Small intestine (tissue), 7 donors: ENCODE results near the gene NMNAT1. TPM values are rescaled to one million over a fixed set of nuclear protein-coding genes. Genes with fewer than 3 reads are reported as not detected.

Experiments
- DNase-seq, 2 donors: peaks; one replicate each; pipeline versions ENCODE4 v3.0.0 to v3.0.0-alpha.2; 2013
- FAIRE-seq: peaks from 2 replicates; lab custom pipeline; 2012; peaks lifted over from hg19 to GRCh38; lab: Jason Lieb, UNC
- H3K27ac ChIP-seq, 3 donors: one replicate each; pipeline ENCODE4 v1.5.1; 2013; ENCODE audit warnings: low read length in 2 of 3, mild to moderate bottlenecking in 2 of 3, control low read depth in 1 of 3, inconsistent platforms in 1 of 3, low read depth in 1 of 3, moderate library complexity in 1 of 3
- H3K27me3 ChIP-seq, 3 donors: one replicate each; pipeline ENCODE4 v1.6.1; 2013; ENCODE audit warnings: low read length in 3 of 3, inconsistent platforms in 1 of 3; ENCODE audit not compliant: control insufficient read depth in 3 of 3, insufficient read depth in 3 of 3
- H3K36me3 ChIP-seq, 3 donors: one replicate each; pipeline ENCODE4 v1.6.1; 2013; ENCODE audit warnings: low read length in 3 of 3, inconsistent platforms in 1 of 3, low read depth in 1 of 3, mild to moderate bottlenecking in 1 of 3, moderate library complexity in 1 of 3; ENCODE audit not compliant: control insufficient read depth in 3 of 3, insufficient read depth in 2 of 3
- H3K4me1 ChIP-seq, 3 donors: one replicate each; pipeline ENCODE4 v1.6.1; 2013; ENCODE audit warnings: low read length in 2 of 3, inconsistent platforms in 1 of 3, low read depth in 1 of 3, mild to moderate bottlenecking in 1 of 3, moderate library complexity in 1 of 3; ENCODE audit not compliant: control insufficient read depth in 3 of 3, insufficient read depth in 2 of 3
- H3K4me3 ChIP-seq, 3 donors: one replicate each; pipeline ENCODE4 v1.5.1; 2013; ENCODE audit warnings: low read length in 3 of 3, control low read depth in 1 of 3, inconsistent platforms in 1 of 3, low read depth in 1 of 3, mild to moderate bottlenecking in 1 of 3, moderate library complexity in 1 of 3
- H3K9me3 ChIP-seq, 2 donors: one replicate each; pipeline ENCODE4 v1.6.1; 2013; ENCODE audit warnings: low read depth in 1 of 2, low read length in 1 of 2; ENCODE audit not compliant: control insufficient read depth in 2 of 2, insufficient read depth in 1 of 2
- WGBS, 3 donors: extraction: QIAGEN DNeasy Blood & Tissue Kit; methylation state at CpG; one replicate each; pipeline ENCODE4 v1.1.7; 2013; 5-methylcytosine and 5-hydroxymethylcytosine counted together
- polyA plus RNA-seq, 4 donors: library from polyadenylated mRNA; stranded (reverse) in 3 of 4; unstranded in 1 of 4; fragments of 200-250 nt in 3 of 4; fragments of 120-200 nt in 1 of 4; gene quantifications; one replicate each; pipeline versions ENCODE4 v1.2.1 to v1.2.3, GENCODE V29; 2013
- donor health status: healthy with polysubstance abuse.
- donor health status: control.
- donor health status: control.
- donor health status: Bipolar disorder and iron deficiency.
- donor health status: healthy.

Gene NMNAT1
- polyA plus RNA-seq, 4 donors = 6.5 to 17.5 (median 12.4) TPM

DNA sequence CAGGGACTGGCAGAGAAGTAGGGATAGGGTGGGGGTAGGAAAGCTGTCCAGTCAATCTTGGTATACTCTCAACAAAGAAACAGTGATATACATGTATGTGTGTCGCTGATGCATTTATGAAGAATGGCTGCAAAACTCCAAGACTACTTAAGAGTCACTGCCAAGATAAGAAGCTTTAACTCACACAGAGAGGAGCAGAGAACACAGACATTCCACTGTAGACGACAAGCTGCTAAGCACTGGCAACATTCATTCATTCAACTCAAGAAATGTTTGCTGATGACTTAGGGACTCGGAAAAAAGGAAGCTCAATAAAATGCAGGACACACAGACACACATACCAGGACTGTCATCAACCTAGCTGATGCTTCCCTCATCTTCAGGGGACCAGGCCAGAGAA, 38.7 kb upstream of the NMNAT1 start:
- Histone ChIP-seq H3K36me3 (peaks cover 0 to 9% (median 0%) of the 10 kb centered on the region in 3 donors), H3K27me3 (no peaks in the 10 kb centered on the region), H3K9me3 (no peaks in the 10 kb centered on the region), H3K4me1 (peaks cover 9 to 28% (median 11%) of the 10 kb centered on the region in 3 donors), H3K27ac (no peak overlapping the region), H3K4me3 (no peak overlapping the region)
- FAIRE-seq (no peak), DNase-seq (no peak)
- WGBS, 3 donors = 62 to 86% (median 77%) methylated on average over 3 of the region's 3 CpGs

DNA sequence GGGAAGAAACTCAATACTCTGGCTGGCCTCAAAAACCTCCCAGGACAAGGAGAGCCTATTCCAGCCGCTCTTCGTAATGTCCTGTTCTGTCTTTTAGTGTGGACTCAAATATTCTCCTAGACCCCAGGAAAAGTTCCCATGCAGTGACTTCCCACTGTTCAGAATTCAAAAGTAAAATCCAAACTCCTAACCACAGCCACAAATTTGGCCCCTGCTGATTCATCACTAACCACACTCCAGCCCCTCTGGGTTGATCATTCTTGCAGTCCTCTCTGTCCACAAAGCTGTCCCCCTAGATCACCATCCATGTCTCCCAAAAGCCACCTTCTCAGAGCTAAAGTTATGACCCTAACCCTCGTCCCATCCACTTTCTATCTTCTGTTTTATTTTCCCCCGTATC, 38.3 kb upstream of the NMNAT1 start:
- Histone ChIP-seq H3K27ac (no peak overlapping the region), H3K9me3 (no peaks in the 10 kb centered on the region), H3K4me3 (no peak overlapping the region), H3K27me3 (no peaks in the 10 kb centered on the region), H3K36me3 (peaks cover 0 to 9% (median 0%) of the 10 kb centered on the region in 3 donors), H3K4me1 (peaks cover 9 to 28% (median 11%) of the 10 kb centered on the region in 3 donors)
- DNase-seq (no peak), FAIRE-seq (no peak)
- WGBS, 3 donors = 71 to 92% (median 86%) methylated on average over 4 of the region's 4 CpGs

DNA sequence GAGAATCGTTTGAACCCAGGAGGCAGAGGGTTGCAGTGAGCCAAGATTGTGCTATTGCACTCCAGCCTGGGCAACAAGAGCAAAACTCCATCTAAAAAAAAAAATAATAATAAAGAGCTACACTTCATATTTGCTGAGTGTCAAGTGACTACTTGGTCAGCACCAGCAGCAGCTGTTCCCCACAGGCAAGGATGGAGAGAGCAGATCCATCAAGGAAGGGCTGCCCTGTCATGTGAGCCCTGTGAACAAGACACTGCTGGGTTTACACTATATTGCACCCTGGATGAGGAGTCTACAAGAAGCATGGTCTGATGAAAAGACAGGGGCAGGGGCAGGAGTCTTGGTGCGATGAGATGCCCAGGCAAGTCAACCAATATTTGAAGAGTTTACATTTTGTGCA, 36.8 kb upstream of the NMNAT1 start:
- 83 to 93% (median 85%) methylated on average over 2 of the region's 2 CpGs for WGBS, 3 donors
- no peak for DNase-seq
- H3K27ac ChIP-seq = no peak overlapping the region
- no peaks in the 10 kb centered on the region for H3K27me3 ChIP-seq
- H3K36me3 ChIP-seq = peaks cover 0 to 5% (median 0%) of the 10 kb centered on the region in 3 donors
- H3K9me3 ChIP-seq = no peaks in the 10 kb centered on the region
- no peak overlapping the region for H3K4me3 ChIP-seq
- peaks cover 7 to 20% (median 8%) of the 10 kb centered on the region in 3 donors for H3K4me1 ChIP-seq
- no peak for FAIRE-seq

DNA sequence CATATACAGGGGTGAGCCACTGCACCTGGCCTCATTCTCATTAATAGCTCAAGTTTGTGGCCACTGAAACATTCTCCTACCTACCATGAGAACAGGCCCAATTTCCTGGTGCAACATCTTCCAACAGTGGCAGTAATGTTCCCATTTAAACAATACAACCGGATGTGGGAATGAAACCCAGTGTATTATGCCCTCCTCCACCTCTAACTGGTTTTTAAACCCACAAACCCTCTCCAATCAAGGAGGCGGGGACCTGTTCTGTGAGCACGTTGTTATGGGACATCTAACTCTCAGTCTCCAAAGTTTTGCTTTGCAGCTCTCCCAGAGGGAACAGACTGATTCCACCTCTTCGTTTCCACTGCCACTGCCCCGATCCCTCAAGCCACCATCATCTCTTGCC, 35.8 kb upstream of the NMNAT1 start:
- FAIRE-seq = no peak
- Histone ChIP-seq H3K36me3 (peaks cover 0 to 2% (median 0%) of the 10 kb centered on the region in 3 donors), H3K4me1 (peaks cover 3 to 19% (median 9%) of the 10 kb centered on the region in 3 donors), H3K4me3 (no peak overlapping the region), H3K27ac (no peak overlapping the region), H3K9me3 (no peaks in the 10 kb centered on the region), H3K27me3 (no peaks in the 10 kb centered on the region)
- WGBS, 3 donors = 68 to 79% (median 78%) methylated on average over 5 of the region's 5 CpGs
- DNase-seq = no peak

DNA sequence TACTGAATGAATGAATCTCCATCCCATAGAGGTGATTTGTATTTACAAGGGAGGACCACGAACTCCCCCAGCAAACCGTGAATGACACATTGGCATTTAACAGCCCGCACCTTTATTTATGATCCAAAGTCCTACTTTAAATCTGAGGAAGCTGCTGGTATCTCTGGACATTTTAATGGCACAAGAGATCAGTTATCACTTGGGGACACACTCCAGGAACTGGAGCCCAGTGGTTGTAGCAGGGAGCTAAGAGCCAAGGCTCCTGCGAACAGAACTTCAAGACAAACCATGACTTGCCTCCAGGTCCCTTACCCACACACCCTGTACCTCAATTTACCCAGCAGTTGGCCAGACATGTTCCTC, 34.4 kb upstream of the NMNAT1 start:
- Histone ChIP-seq H3K4me1 (peaks cover 3 to 23% (median 9%) of the 10 kb centered on the region in 3 donors), H3K27me3 (no peaks in the 10 kb centered on the region), H3K9me3 (no peaks in the 10 kb centered on the region), H3K36me3 (peaks cover 0 to 2% (median 0%) of the 10 kb centered on the region in 3 donors), H3K4me3 (peak overlapping the region in 2 of 3 donors; percentile 79 to 87), H3K27ac (peak overlapping the region; percentile 54 to 82 (median 73))
- DNase-seq (peak; percentile 46 to 81), FAIRE-seq (no peak)
- 12 to 57% (median 36%) methylated on average over 4 of the region's 4 CpGs for WGBS, 3 donors

DNA sequence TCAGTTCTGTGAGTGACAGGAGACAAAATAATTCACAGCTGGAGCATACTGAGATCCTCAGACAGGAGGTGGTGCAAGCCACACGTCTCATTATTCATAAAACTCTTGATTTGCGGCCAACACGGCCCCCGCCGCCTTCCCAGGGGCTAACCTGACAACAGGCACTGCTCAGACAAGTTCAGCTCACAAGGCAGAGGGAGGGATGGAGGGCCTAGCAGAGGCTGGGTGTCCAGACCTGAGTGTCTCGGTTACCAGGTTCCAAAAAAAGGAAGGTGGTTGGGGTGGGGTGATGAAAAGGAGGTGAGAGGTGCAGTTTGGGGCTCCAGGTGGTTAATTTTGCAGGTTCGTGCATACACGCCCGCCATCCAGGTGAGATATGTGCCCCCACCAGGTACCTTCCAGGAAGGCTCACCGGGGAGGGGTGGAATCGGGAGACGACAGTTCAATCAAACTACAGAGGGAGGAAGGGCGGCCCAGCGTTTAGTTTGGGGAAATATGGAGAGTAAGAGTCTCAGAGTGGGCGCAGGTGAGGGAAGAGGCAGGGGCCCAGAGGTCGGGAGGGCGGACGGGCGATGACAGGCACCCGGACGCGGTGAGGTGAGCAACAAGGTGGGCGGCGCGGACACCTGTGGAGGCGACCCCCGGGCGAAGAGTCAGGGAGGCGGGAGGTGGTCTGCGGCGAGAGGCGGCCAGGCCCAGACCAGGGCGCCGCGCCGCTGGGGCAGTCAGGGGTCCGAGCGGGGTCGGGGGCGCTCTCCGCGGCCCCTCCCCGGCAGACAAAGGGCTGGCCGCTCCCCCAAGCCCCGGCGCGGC, 33.8 kb upstream of the NMNAT1 start:
- peaks cover 0 to under 1% (median 0%) of the 10 kb centered on the region in 3 donors for H3K36me3 ChIP-seq
- H3K27me3 ChIP-seq = no peaks in the 10 kb centered on the region
- H3K9me3 ChIP-seq = no peaks in the 10 kb centered on the region
- peaks cover 3 to 26% (median 9%) of the 10 kb centered on the region in 3 donors for H3K4me1 ChIP-seq
- H3K27ac ChIP-seq = peak overlapping the region; percentile 54 to 82 (median 73)
- DNase-seq (peak; percentile 37 to 54), FAIRE-seq (no peak)
- peak overlapping the region; percentile 79 to 90 (median 87) for H3K4me3 ChIP-seq
- WGBS, 3 donors = 1 to 2% (median 1%) methylated on average over 19 to 47 of the region's 47 CpGs

DNA sequence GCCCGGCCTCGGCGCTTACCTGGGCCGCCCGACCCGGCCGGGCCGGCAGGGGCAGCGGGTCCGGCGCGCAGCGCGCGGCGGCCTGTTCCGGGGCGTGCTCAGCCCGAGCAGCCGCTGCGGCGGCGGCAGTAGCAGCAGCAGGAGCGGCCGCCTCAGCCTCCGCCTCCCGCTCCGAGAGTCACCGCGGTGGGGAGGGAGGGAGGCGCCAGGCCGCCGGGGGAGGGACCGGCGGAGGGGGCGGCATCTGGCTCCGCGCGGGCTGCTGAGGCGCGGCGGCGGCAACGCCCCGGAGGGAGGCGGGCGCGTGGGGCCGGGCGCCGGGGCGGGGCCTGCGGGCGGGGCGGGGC, 33.2 kb upstream of the NMNAT1 start, which contains the start of gene CTNNBIP1:
Gene CTNNBIP1, minus strand, starts transcription at position 194 of the 347 bp plus-strand sequence. CDS start 38,205 bp downstream, outside the sequence.
- no peaks in the 10 kb centered on the region for H3K27me3 ChIP-seq
- DNase-seq (no peak), FAIRE-seq (no peak)
- H3K4me3 ChIP-seq = peak within 1 kb of the TSS; percentile 79 to 90 (median 87)
- 1 to 5% (median 4%) methylated on average over 4 to 54 of the region's 55 CpGs for WGBS, 3 donors
- H3K36me3 ChIP-seq = no peaks in the 10 kb centered on the region
- H3K4me1 ChIP-seq = peaks cover 3 to 26% (median 9%) of the 10 kb centered on the region in 3 donors
- H3K27ac ChIP-seq = peak within 1 kb of the TSS; percentile 92 to 99 (median 96)
- no peaks in the 10 kb centered on the region for H3K9me3 ChIP-seq

DNA sequence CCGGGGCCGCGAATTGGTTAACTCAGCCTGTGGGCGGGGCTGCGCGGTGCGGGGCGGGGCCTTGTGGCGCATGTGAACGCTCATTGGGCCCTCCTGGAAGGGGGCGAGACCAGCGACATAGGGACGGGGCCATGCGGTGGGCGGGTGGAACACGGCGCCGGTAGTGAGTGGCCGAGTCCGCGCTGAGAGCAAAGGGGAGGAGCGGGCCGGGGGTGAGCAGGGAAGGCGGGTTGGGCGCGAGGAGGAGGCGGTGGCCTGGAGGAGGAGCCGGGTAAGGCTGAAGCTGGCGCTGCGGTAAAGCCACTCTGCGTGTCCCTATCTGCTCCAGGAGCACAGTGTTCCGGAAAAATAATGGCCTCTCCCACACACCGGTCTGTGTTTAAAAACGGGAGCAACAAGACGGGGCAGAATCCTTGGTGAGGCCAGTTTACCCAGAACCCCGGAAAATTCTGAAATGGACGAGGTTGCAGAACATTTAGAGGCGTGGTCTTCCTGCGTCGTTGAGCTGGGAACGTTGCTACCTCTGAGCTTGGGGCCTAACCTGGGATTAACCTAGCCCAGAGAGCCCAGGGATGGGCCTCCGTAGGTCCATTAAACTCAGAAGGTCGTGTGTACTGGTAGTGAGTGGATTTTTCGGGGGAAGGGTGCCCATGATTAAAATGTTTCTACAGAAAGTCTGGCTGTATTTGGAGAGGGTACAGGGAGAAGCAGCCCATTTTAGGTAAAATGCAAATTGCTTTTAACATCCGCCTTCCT, 32.7 kb upstream of the NMNAT1 start:
- Histone ChIP-seq H3K9me3 (no peaks in the 10 kb centered on the region), H3K27me3 (no peaks in the 10 kb centered on the region), H3K36me3 (no peaks in the 10 kb centered on the region), H3K4me3 (peak overlapping the region; percentile 28 to 56 (median 47)), H3K4me1 (peaks cover 3 to 26% (median 9%) of the 10 kb centered on the region in 3 donors), H3K27ac (peak overlapping the region; percentile 92 to 99 (median 96))
- 0 to 1% (median 0%) methylated on average over 42 to 45 of the region's 45 CpGs for WGBS, 3 donors
- DNase-seq = peak; percentile 99 to 100
- FAIRE-seq = no peak
